K562 (cell line): ENCODE measurements around the gene COBLL1. TPM values are rescaled to one million over a fixed set of nuclear protein-coding genes. Genes with fewer than 3 reads are reported as not detected.

Experiments
- ATAC-seq: fragments of 200-7000 bp; cut with Tn5 transposase; 3 replicates; pipeline ENCODE4 v1.9.1; 2020; ENCODE audit warnings: moderate library complexity
- BruUV-seq: library from RNA; stranded (reverse); fragments of 400-500 nt; replicated peaks from 2 replicates; lab custom pipeline; 2021; lab: Mats Ljungman, UMichigan
- CTCF ChIA-PET: fragments of 300-600 bp; formaldehyde crosslinking; extraction: SDS; loops from one replicate; lab custom pipeline; 2021; ENCODE audit warnings: low intra/inter-chr PET ratio; lab: Yijun Ruan, JAX
- POLR2A ChIA-PET: fragments of 300-600, 350-650 bp; sonication (Branson Sonifier 250); formaldehyde crosslinking; extraction: SDS; loops from one replicate; lab custom pipeline; 2021; ENCODE audit warnings: antibody characterized with exemption, inconsistent platforms; lab: Yijun Ruan, JAX
- DNase-seq, 4 experiments: peaks; one replicate each; pipeline versions ENCODE4 v3.0.0 to v3.0.0-alpha.2; 2011 to 2018; ENCODE audit warnings: low spot score in 3 of 4, mixed read lengths in 3 of 4; ENCODE audit errors: extremely low read depth in 1 of 4
- FAIRE-seq: peaks from 2 replicates; lab custom pipeline; 2011; peaks lifted over from hg19 to GRCh38; lab: Jason Lieb, UNC
- H2AFZ ChIP-seq: 2 replicates; pipeline ENCODE4 v1.6.0; 2011; ENCODE audit warnings: low read depth, low read length, control low read depth, inconsistent platforms
- H3K27ac ChIP-seq: fragments of 200-600 bp; 3 replicates; pipeline ENCODE4 v1.8.0; 2011; ENCODE audit warnings: low read depth, mild to moderate bottlenecking, control low read depth, inconsistent platforms, low read length, moderate library complexity, mixed read lengths; ENCODE audit errors: extremely low read depth
- H3K27me3 ChIP-seq, 2 experiments: fragments of 300-600 bp in 1 of 2; 2 replicates in 1 of 2; 3 replicates in 1 of 2; pipeline versions ENCODE4 v1.6.0 to v1.8.0; 2011; ENCODE audit warnings: inconsistent platforms in 2 of 2, low read length in 2 of 2, mild to moderate bottlenecking in 1 of 2, mixed read lengths in 1 of 2, moderate library complexity in 1 of 2; ENCODE audit not compliant: control insufficient read depth in 2 of 2, insufficient read depth in 2 of 2
- H3K36me3 ChIP-seq: fragments of 300-600 bp; 3 replicates; pipeline ENCODE4 v1.8.0; 2011; ENCODE audit warnings: mild to moderate bottlenecking, low read length, inconsistent platforms; ENCODE audit not compliant: control insufficient read depth, insufficient read depth
- H3K4me1 ChIP-seq, 2 experiments: fragments of 200-600 bp in 1 of 2; replicated peaks in 1 of 2; 2 replicates in 1 of 2; 3 replicates in 1 of 2; pipeline versions ENCODE4 v1.5.1 to v1.8.0; 2011; ENCODE audit warnings: inconsistent platforms in 2 of 2, low read length in 2 of 2, mild to moderate bottlenecking in 1 of 2, mixed read lengths in 1 of 2, moderate library complexity in 1 of 2; ENCODE audit not compliant: control insufficient read depth in 2 of 2, insufficient read depth in 2 of 2
- H3K4me2 ChIP-seq: 2 replicates; pipeline ENCODE4 v1.6.1; 2011; ENCODE audit warnings: low read length, control low read depth, inconsistent platforms, mixed read lengths; ENCODE audit not compliant: insufficient read depth
- H3K4me3 ChIP-seq: fragments of 200-600 bp; sonication (generic), shearing (Covaris generic); 2 replicates; pipeline ENCODE4 v1.5.1; 2016; ENCODE audit warnings: control low read depth, inconsistent platforms
- H3K79me2 ChIP-seq: fragments of 200-600 bp; 3 replicates; pipeline ENCODE4 v1.8.0; 2011; ENCODE audit warnings: low read length, inconsistent platforms; ENCODE audit not compliant: control insufficient read depth, insufficient read depth
- H3K9ac ChIP-seq, 2 experiments: 2 replicates each; pipeline versions ENCODE4 v1.6.0 to v1.6.1; 2011; ENCODE audit warnings: low read depth in 2 of 2, low read length in 2 of 2, control low read depth in 1 of 2, inconsistent platforms in 1 of 2, mild to moderate bottlenecking in 1 of 2, mixed read lengths in 1 of 2; ENCODE audit not compliant: insufficient read depth in 1 of 2
- H3K9me1 ChIP-seq: one replicate; pipeline ENCODE4 v1.6.0; 2011; ENCODE audit warnings: inconsistent platforms, mild to moderate bottlenecking, low read length, moderate library complexity; ENCODE audit not compliant: control insufficient read depth, insufficient read depth
- H3K9me3 ChIP-seq: replicated peaks from 2 replicates; pipeline ENCODE4 v1.5.1; 2011; ENCODE audit warnings: low read depth, low read length, inconsistent platforms; ENCODE audit not compliant: control insufficient read depth, insufficient read depth
- H4K20me1 ChIP-seq: replicated peaks from 2 replicates; pipeline ENCODE4 v1.6.1; 2011; ENCODE audit warnings: low read length, inconsistent platforms, mixed read lengths; ENCODE audit not compliant: control insufficient read depth, insufficient read depth
- ELK3 ChIP-seq: fragments of 450-650 bp; formaldehyde crosslinking; IDR thresholded peaks from 2 replicates; pipeline ENCODE4 v1.4.0; 2020; ENCODE audit warnings: mild to moderate bottlenecking
- MAFF ChIP-seq: IDR thresholded peaks from 2 replicates; pipeline ENCODE4 v1.6.1; 2012; ENCODE audit warnings: low read length, improper control_type of control experiment
- STAT5B ChIP-seq: fragments of 250-450 bp; sonication (Bioruptor Pico); IDR thresholded peaks from 2 replicates; pipeline ENCODE4 v1.8.0; 2021; ENCODE audit warnings: mild to moderate bottlenecking, inconsistent platforms
- ZNF318 ChIP-seq, 2 experiments: fragments of 450-650 bp; IDR thresholded peaks; 2 replicates each; pipeline ENCODE4 v1.6.1; 2016; ENCODE audit warnings: mild to moderate bottlenecking in 2 of 2, borderline replicate concordance in 1 of 2, low read depth in 1 of 2, moderate library complexity in 1 of 2
- ZSCAN32 ChIP-seq: fragments of 450-650 bp; formaldehyde crosslinking; IDR thresholded peaks from 2 replicates; pipeline ENCODE4 v1.4.0; 2020; ENCODE audit warnings: mild to moderate bottlenecking, moderate library complexity
- WGBS: fragments of 100-300 bp; shearing (Covaris generic); methylation state at CpG from one replicate; pipeline ENCODE4 v1.1.6; 2016; ENCODE audit warnings: low coverage, mixed read lengths; ENCODE audit not compliant: insufficient coverage; ENCODE audit errors: missing lambda C conversion rate; 5-methylcytosine and 5-hydroxymethylcytosine counted together
- in situ Hi-C: fragments of 300-500 bp; cut with MboI; formaldehyde crosslinking; loops from 4 replicates; pipeline ENCODE4 v1.15.0; 2018; ENCODE audit warnings: inconsistent platforms, mixed read lengths
- intact Hi-C: fragments of 100-400 bp; cut with micrococcal nuclease; formaldehyde crosslinking; loops from 2 replicates; pipeline ENCODE4 v1.14.2; 2022
- polyA plus RNA-seq, 8 experiments: library from polyadenylated mRNA; depleted of rRNA in 4 of 8; stranded (reverse) in 5 of 8; unstranded in 3 of 8; fragments of >200 nt; fragmentation: Nextera tagmentation in 2 of 8; fragmentation: Illumina TruSeq in 1 of 8; extraction: Ambion mirVana in 2 of 8; extraction: Trizol in 1 of 8; gene quantifications; 2 replicates each; pipeline versions ENCODE4 v1.2.1 to v1.2.3, GENCODE V29; 2011 to 2014; ENCODE audit warnings: inconsistent platforms in 1 of 8, missing spikeins in 1 of 8
- total RNA-seq, 7 experiments: library from RNA; depleted of rRNA in 6 of 7; stranded (reverse); fragments of >200 nt in 6 of 7; fragmentation: Illumina TruSeq in 2 of 7; extraction: Trizol in 2 of 7; gene quantifications; 2 replicates each; pipeline versions ENCODE4 v1.2.1 to v1.2.3, GENCODE V29; 2011 to 2021; ENCODE audit warnings: low replicate concordance in 1 of 7

COBLL1 gene
- total and polyA plus RNA-seq, 9 of the 15 experiments (the other 6 are each of a cell fraction or from before 2014, with no cell fraction given), result 0.07 to 1.6 (median 0.71) TPM

GRCh38 chr2:164691346-164691887 lies 150.2 kb downstream of the COBLL1 start:
- H3K9me1 ChIP-seq, result no peaks in the 10 kb centered on the region
- no peak overlapping the region for H3K27ac ChIP-seq
- FAIRE-seq (no peak), ATAC-seq (no peak), DNase-seq (no peak)
- no peaks in the 10 kb centered on the region for H3K9me3 ChIP-seq
- WGBS, result 3% methylated on average over 2 of the region's 2 CpGs
- ChIA-PET CTCF (no interaction called here), POLR2A (no interaction called here)
- in situ Hi-C loops, result no loop called here
- H3K9ac ChIP-seq, result no peak overlapping the region
- intact Hi-C loops, result no loop called here
- H3K79me2 ChIP-seq, result no peaks in the 10 kb centered on the region
- no peak overlapping the region for H3K4me3 ChIP-seq
- H3K36me3 ChIP-seq, result no peaks in the 10 kb centered on the region
- H3K4me2 ChIP-seq, result no peak overlapping the region
- no peak for TF ChIP-seq ZSCAN32 (CRISPR knock-in tag)
- TF ChIP-seq MAFF, result no peak
- TF ChIP-seq STAT5B (CRISPR knock-in tag), result no peak
- no peak for TF ChIP-seq ZNF318 (IDR thresholded peaks at IDR 0.05; ENCODE audit: borderline replicate concordance in 1 of 2, low read depth in 1 of 2)
- no peak for TF ChIP-seq ELK3
- H3K4me1 ChIP-seq, result no peaks in the 10 kb centered on the region
- H4K20me1 ChIP-seq, result no peaks in the 10 kb centered on the region
- no peak overlapping the region for H2AFZ ChIP-seq
- BruUV-seq, result no TSS peak
- no peaks in the 10 kb centered on the region for H3K27me3 ChIP-seq
